Measurements from ENCODE around the gene C1orf159. TPM values are rescaled to one million over a fixed set of nuclear protein-coding genes. Genes with fewer than 3 reads are reported as not detected.

Gene C1orf159
- total and polyA plus RNA-seq, 10 of the 15 experiments (the other 5 are each of a cell fraction or from before 2014, with no cell fraction given), result 0.11 to 23.4 (median 8.0) TPM

- TF ChIP-seq ATF2 (IDR thresholded peaks at IDR 0.05; ENCODE audit: low read length), result no peak
- no peak for TF ChIP-seq ETV6 (conservative IDR thresholded peaks at IDR 0.05 in 1 of 2, IDR thresholded peaks at IDR 0.05 in 1 of 2; ENCODE audit: borderline replicate concordance in 1 of 2, low read depth in 1 of 2)
- TF ChIP-seq SUPT20H (IDR thresholded peaks at IDR 0.05; ENCODE audit: borderline replicate concordance, control insufficient read depth, low read depth, low read length), result no peak
- TF ChIP-seq NFYB (IDR thresholded peaks at IDR 0.05; ENCODE audit: insufficient read depth, low read depth, low read length), result no peak
- no peak for TF ChIP-seq EED (IDR thresholded peaks at IDR 0.05; ENCODE audit: low read depth)
- TF ChIP-seq CEBPZ (IDR thresholded peaks at IDR 0.05; ENCODE audit: low read depth, low read length), result no peak
- TF ChIP-seq PKNOX1 (IDR thresholded peaks at IDR 0.05), result peak; percentile 18; the same call in 1 of the 2 replicates
- no peak for TF ChIP-seq JUNB (IDR thresholded peaks at IDR 0.05)
Measured at GRCh38 chr1:1115786-1116700, at the start of gene C1orf159 (continued).

Data from GM12878 (cell line).